Left lung (tissue), 10 donors: ENCODE results near the gene RITA1. TPM values are rescaled to one million over a fixed set of nuclear protein-coding genes. Genes with fewer than 3 reads are reported as not detected.

ENCODE experiments used
- ATAC-seq: fragments of 200-7000 bp; cut with Tn5 transposase; one replicate; pipeline ENCODE4 v1.9.1; 2020; ENCODE audit warnings: moderate library complexity
- DNase-seq, 4 donors: peaks; one replicate each; pipeline ENCODE4 v3.0.0-alpha.2; 2013 to 2020
- H3K27ac ChIP-seq, 2 donors: fragments of 200-600 bp; sonication (generic) in 1 of 2; one replicate each; pipeline versions ENCODE4 v1.5.0 to v1.8.0; 2020 to 2021
- H3K27me3 ChIP-seq, 2 donors: fragments of 200-600 bp; sonication (generic) in 1 of 2; one replicate each; pipeline versions ENCODE4 v1.5.0 to v1.8.0; 2020 to 2021
- H3K36me3 ChIP-seq, 2 donors: fragments of 200-600 bp; sonication (generic) in 1 of 2; one replicate each; pipeline versions ENCODE4 v1.5.0 to v1.8.0; 2020 to 2021
- H3K4me1 ChIP-seq, 2 donors: fragments of 200-600 bp; one replicate each; pipeline ENCODE4 v1.8.0; 2021
- H3K4me3 ChIP-seq, 2 donors: fragments of 200-600 bp; sonication (generic) in 1 of 2; one replicate each; pipeline versions ENCODE4 v1.5.0 to v1.8.0; 2020 to 2021; ENCODE audit warnings: mild to moderate bottlenecking in 1 of 2
- H3K9me3 ChIP-seq, 2 donors: fragments of 200-600 bp; sonication (generic) in 1 of 2; one replicate each; pipeline versions ENCODE4 v1.5.0 to v1.8.0; 2020 to 2021
- intact Hi-C, 2 donors: fragments of 100-400 bp; cut with DNase I; formaldehyde crosslinking; loops; one replicate each; pipeline versions ENCODE4 v1.11.2 to v1.14.2; 2022
- polyA plus RNA-seq, 6 donors: library from polyadenylated mRNA; unstranded; fragments of 120-200 nt; gene quantifications; one replicate each; pipeline ENCODE4 v1.2.1, GENCODE V29; 2013; ENCODE audit not compliant: insufficient read length in 6 of 6
- total RNA-seq, 2 donors: library from RNA; stranded (reverse); fragmentation: NEBNext Ultra II Directional; extraction: Animal tissue kit (Norgen Biotek cat#: 25700); gene quantifications; one replicate each; pipeline ENCODE4 v1.2.1, GENCODE V29; 2021
- TF ChIP-seq, protein P1 (sequence below), 2 donors: fragments of 200-600 bp; sonication (generic) in 1 of 2; IDR thresholded peaks; one replicate each; pipeline versions ENCODE4 v1.5.0 to v1.8.0; 2021; ENCODE audit warnings: antibody characterized with exemption in 2 of 2
- donor health status: DM: no; HTN: yes; CAD: no.
- donor health status: DM: no; HTN: no; CAD: no.

The RITA1 gene
- total and polyA plus RNA-seq, 8 donors: 9.1 to 17.3 (median 11.9) TPM

DNA sequence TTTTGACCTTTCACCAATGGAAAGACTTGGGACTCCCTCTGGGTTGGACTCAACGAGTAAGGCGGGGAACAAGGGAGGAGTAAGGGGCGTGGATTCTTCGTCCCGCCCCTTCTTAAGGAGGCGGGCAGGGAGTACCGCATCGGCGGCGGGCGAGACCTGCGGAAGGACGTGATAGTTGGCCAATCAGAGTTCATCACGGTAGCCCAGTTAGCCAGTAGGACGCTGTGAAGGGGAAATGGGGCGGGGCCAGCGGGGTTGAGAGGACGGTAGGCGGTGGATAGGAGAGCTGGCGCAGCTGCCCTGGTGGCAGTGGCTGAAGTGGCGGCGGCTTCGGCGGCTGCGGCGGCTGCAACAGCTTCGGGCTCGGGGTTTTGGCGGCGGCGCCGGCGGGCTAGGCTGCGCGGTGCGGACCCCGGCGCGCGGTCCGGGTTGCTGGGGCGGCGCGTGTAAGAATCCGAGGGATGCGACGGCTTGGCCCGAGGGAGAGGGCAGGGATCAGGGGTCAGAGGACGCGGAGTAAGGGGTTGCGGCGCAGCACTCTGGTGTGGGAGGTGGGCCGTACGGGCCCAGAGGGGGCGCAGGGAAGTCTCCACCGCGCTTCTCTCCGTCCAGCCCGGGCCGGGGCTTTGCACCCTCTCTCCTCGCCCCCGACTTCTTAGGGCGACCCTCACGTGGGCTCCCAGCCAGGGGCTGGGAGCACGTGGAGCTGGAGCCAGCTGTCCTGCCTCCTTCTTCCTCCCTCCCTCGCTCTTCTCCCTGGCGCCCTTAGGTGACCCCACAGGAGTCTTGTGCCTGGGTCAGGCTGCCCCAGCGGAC is 35.9 kb downstream of the RITA1 start, which contains the start of gene TPCN1:
Gene TPCN1, plus strand, starts transcription at position 284 of the 816 bp plus-strand sequence. CDS start 5,389 bp downstream, outside the sequence.
- H3K4me3 ChIP-seq: peak within 1 kb of the TSS; percentile 67 to 88
- H3K27ac ChIP-seq: peak within 1 kb of the TSS; percentile 87 to 93
- peaks cover 17 to 57% of the 10 kb centered on the region in 2 donors for H3K4me1 ChIP-seq
- H3K27me3 ChIP-seq: no peaks in the 10 kb centered on the region
- no peaks in the 10 kb centered on the region for H3K36me3 ChIP-seq
- ATAC-seq (peak; percentile 96), DNase-seq (peak; percentile 97 to 100 (median 100))
- no peaks in the 10 kb centered on the region for H3K9me3 ChIP-seq
- TF ChIP-seq, protein P1, sequence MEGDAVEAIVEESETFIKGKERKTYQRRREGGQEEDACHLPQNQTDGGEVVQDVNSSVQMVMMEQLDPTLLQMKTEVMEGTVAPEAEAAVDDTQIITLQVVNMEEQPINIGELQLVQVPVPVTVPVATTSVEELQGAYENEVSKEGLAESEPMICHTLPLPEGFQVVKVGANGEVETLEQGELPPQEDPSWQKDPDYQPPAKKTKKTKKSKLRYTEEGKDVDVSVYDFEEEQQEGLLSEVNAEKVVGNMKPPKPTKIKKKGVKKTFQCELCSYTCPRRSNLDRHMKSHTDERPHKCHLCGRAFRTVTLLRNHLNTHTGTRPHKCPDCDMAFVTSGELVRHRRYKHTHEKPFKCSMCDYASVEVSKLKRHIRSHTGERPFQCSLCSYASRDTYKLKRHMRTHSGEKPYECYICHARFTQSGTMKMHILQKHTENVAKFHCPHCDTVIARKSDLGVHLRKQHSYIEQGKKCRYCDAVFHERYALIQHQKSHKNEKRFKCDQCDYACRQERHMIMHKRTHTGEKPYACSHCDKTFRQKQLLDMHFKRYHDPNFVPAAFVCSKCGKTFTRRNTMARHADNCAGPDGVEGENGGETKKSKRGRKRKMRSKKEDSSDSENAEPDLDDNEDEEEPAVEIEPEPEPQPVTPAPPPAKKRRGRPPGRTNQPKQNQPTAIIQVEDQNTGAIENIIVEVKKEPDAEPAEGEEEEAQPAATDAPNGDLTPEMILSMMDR (IDR thresholded peaks at IDR 0.05): no peak
- intact Hi-C loops: no loop called here

DNA sequence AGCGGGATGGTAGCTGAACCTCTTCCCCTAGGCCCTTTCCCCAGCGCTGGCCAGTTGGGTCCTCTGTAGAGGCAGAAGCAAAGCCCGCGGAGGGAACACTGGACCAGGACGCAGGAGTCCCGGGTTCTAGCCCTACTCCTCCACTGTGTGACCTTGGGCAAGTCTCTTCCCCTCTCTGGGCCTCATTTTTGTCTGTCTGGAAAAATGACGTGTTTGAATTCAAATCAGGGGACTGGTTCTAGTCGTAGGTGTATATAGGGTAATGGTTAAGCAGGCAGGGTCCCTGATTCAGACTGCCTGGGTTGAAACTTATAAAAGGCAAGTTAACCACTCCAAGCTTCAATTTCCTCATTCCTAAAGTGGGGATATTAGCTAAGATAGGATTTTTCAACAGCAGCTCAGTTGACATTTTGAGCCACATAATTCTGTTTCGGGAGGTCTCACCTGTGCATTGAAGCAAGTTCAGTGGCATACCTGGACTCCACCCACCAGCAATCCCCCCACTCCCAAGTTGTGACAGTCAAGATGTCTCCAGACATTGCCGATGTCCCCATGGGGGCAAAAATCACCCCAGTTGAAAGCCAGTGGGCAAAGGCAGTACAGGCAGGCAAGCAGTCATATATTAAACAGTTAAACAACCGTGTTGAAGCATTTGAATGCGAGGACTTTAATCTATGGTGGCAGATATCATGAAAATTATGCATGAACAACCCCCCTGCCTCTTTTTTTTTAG is 36.6 kb downstream of the RITA1 start:
- peaks cover 0 to 3% of the 10 kb centered on the region in 2 donors for H3K36me3 ChIP-seq
- DNase-seq (no peak), ATAC-seq (no peak)
- peak overlapping the region; percentile 67 to 88 for H3K4me3 ChIP-seq
- no peaks in the 10 kb centered on the region for H3K27me3 ChIP-seq
- no peaks in the 10 kb centered on the region for H3K9me3 ChIP-seq
- peaks cover 17 to 57% of the 10 kb centered on the region in 2 donors for H3K4me1 ChIP-seq
- TF ChIP-seq, protein P1 (IDR thresholded peaks at IDR 0.05): no peak
- H3K27ac ChIP-seq: peak overlapping the region; percentile 87 to 93
- intact Hi-C loops: no loop called here

DNA sequence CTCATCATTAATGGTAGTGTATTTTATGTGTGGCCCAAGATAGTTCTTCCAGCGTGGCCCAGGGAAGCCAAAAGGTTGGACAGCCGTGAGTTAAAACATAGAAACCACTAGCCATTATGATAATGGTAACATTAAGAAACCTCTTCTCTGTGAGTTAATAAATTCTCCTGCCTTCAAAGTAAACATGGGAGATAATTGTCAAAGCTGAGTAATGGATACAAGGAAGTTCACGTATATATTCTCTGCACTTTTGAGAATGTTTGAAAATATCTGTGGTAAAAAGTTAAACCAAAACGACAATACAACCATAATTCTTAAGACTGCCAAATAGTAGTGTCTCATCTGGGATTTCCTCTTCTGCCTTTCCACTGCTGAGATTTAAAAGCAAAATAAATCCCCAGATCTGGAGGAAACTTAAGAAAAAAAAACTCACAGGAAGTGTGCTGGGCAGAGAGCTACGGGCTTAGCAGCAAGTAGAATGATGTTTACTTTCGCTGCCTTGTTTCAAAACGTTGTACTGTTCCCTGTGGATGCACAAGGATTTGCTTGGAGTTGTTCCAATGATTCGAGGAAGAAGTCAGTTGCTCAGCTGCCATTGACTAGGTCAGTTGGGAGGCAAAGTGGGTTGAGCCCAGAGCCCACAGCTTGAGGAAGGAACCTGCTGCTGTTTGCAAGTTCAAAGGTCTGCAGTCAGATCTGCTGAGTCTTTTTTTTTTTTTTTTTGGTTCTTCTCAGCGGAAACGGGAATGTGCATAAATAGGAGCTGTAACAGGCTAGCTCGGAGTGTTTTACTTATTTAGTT is 37.4 kb downstream of the RITA1 start:
- peak in 2 of 4 donors; percentile 79 to 88 for DNase-seq
- Histone ChIP-seq H3K27me3 (no peaks in the 10 kb centered on the region), H3K9me3 (no peaks in the 10 kb centered on the region), H3K4me1 (peaks cover 17 to 59% of the 10 kb centered on the region in 2 donors), H3K27ac (peak overlapping the region; percentile 87 to 93), H3K36me3 (peaks cover 0 to 11% of the 10 kb centered on the region in 2 donors), H3K4me3 (peak overlapping the region in 1 of 2 donors; percentile 88)
- intact Hi-C loops: no loop called here
- TF ChIP-seq, protein P1 (IDR thresholded peaks at IDR 0.05): no peak
- ATAC-seq: peak; percentile 22

DNA sequence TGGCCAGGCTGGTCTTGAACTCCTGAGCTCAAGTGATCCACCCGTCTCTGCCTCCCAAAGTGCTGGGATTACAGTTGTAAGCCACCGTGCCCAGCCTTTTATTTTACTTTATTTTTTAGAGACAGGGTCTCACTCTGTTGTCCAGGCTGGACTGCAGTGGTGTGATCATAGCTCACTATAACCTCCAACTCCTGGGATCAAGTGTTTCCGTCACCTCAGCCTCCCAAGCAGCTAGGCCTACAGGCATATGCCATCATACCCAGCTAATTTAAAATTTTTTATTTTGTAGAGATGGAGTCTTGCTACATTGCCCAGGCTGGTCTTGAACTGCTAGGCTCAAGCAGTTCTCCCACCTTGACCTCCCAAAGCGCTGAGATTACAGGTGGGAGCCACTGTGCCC is 39.4 kb downstream of the RITA1 start:
- H3K27me3 ChIP-seq: no peaks in the 10 kb centered on the region
- peaks cover 0 to 29% of the 10 kb centered on the region in 2 donors for H3K36me3 ChIP-seq
- intact Hi-C loops: no loop called here
- ATAC-seq: no peak
- DNase-seq: no peak
- H3K4me1 ChIP-seq: peaks cover 17 to 76% of the 10 kb centered on the region in 2 donors
- H3K27ac ChIP-seq: peak overlapping the region in 1 of 2 donors; percentile 13
- H3K9me3 ChIP-seq: no peaks in the 10 kb centered on the region
- H3K4me3 ChIP-seq: no peak overlapping the region
- TF ChIP-seq, protein P1 (IDR thresholded peaks at IDR 0.05): no peak
